ENCODE results near the gene WWP2. TPM values are rescaled to one million over a fixed set of nuclear protein-coding genes. Genes with fewer than 3 reads are reported as not detected.

WWP2 gene
- total RNA-seq, 1 donor from 2014 or later: 39.9 TPM

DNA sequence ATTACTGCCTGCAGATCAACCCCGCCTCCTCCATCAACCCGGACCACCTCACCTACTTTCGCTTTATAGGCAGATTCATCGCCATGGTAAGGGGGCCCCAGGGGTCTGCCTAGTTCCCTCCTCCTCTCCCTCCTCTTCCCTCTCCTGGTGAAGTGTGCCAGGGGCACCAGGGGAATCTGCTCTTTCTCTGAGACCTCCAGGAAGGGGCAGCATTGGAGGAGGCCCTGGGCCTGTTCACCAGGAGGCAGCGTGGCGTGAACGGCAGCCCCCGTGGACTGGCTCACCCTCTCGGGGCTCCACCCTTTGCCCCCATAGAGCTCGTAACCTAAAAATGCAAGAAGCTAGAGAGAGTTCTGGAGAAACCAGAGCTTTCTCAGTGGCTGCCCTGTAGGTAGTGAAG, 171.9 kb downstream of the WWP2 start:
- Mint-ChIP-seq H3K4me1 (ENCODE audit: low read depth) (peaks cover 9% of the 10 kb centered on the region), H3K27me3 (ENCODE audit: low read depth) (no peaks in the 10 kb centered on the region), H3K9me3 (ENCODE audit: low read depth) (no peaks in the 10 kb centered on the region), H3K27ac (ENCODE audit: unreplicated experiment) (peak overlapping the region; percentile 41), H3K36me3 (ENCODE audit: low read depth) (peaks cover 53% of the 10 kb centered on the region), H3K4me3 (ENCODE audit: unreplicated experiment) (no peak overlapping the region)
- TF ChIP-seq CTCF (IDR thresholded peaks at IDR 0.05): no peak
- peak; percentile 49 for DNase-seq (ENCODE audit: low spot score)

DNA sequence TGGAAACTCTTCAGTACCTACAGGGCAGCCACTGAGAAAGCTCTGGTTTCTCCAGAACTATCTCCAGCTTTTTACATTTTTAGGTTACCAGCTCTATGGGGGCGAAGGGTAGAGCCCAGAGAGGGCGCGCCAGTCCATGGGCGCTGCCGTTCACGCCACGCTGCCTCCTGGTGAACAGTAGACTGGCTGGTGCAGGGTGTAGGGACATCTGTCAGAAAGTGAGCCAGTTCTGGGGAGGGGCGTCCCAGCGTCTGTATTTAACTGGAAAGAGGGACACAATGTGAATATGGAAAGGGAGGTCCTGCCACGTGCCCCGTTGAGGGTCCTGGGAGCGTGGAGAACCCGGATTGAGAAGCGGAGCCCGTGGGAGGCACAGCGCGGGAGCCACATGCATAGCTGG, 172.6 kb downstream of the WWP2 start:
- Mint-ChIP-seq H3K4me3 (ENCODE audit: unreplicated experiment) (no peak overlapping the region), H3K36me3 (ENCODE audit: low read depth) (peaks cover 53% of the 10 kb centered on the region), H3K4me1 (ENCODE audit: low read depth) (peaks cover 6% of the 10 kb centered on the region), H3K9me3 (ENCODE audit: low read depth) (no peaks in the 10 kb centered on the region), H3K27ac (ENCODE audit: unreplicated experiment) (peak overlapping the region; percentile 70), H3K27me3 (ENCODE audit: low read depth) (no peaks in the 10 kb centered on the region)
- TF ChIP-seq CTCF (IDR thresholded peaks at IDR 0.05): no peak
- DNase-seq (ENCODE audit: low spot score): peak; percentile 58

DNA sequence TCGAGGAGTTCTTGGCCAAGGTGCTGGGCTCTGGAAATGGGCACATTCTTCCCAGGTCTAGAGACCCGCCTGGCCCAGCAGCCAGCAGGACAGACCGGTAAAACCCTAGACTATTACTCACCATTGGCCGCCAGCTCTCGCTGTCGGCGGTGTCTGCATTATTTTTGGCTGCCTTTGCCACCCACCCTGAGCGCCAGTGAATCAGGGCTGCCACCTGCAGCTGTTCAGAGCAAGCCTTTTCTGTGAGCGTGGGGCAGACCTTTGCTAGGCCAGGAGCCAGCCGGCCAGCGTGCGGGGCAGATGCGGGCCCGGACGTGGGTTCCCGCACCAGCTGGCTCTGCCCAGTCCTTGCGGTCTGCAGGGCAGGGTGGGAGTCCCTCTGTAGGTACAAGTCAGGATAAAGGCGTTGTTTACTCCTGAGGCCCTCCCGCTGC, 173.2 kb downstream of the WWP2 start:
- Mint-ChIP-seq H3K27ac (ENCODE audit: unreplicated experiment) (peak overlapping the region; percentile 17), H3K4me1 (ENCODE audit: low read depth) (peaks cover under 1% of the 10 kb centered on the region), H3K27me3 (ENCODE audit: low read depth) (no peaks in the 10 kb centered on the region), H3K36me3 (ENCODE audit: low read depth) (peaks cover 50% of the 10 kb centered on the region), H3K4me3 (ENCODE audit: unreplicated experiment) (no peak overlapping the region), H3K9me3 (ENCODE audit: low read depth) (no peaks in the 10 kb centered on the region)
- DNase-seq (ENCODE audit: low spot score): peak; percentile 79
- no peak for TF ChIP-seq CTCF (IDR thresholded peaks at IDR 0.05)

DNA sequence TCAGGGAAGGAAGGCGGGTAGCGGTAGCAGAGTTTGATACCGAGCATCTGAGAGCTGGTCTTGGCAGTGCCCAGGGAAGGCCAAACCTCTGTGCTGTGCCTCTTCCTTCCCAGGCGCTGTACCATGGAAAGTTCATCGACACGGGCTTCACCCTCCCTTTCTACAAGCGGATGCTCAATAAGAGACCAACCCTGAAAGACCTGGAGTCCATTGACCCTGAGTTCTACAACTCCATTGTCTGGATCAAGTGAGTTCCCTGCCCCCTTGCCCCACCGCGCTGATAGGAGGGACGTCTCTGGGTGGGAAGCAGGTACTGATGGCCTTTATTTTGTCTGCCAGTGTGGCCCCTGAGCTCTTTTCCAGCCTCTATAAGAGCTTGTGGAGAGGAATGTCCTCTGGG, 173.6 kb downstream of the WWP2 start:
- Mint-ChIP-seq H3K36me3 (ENCODE audit: low read depth) (peaks cover 53% of the 10 kb centered on the region), H3K27ac (ENCODE audit: unreplicated experiment) (no peak overlapping the region), H3K4me1 (ENCODE audit: low read depth) (no peaks in the 10 kb centered on the region), H3K27me3 (ENCODE audit: low read depth) (no peaks in the 10 kb centered on the region), H3K4me3 (ENCODE audit: unreplicated experiment) (no peak overlapping the region), H3K9me3 (ENCODE audit: low read depth) (no peaks in the 10 kb centered on the region)
- no peak for TF ChIP-seq CTCF (IDR thresholded peaks at IDR 0.05)
- DNase-seq (ENCODE audit: low spot score): no peak

DNA sequence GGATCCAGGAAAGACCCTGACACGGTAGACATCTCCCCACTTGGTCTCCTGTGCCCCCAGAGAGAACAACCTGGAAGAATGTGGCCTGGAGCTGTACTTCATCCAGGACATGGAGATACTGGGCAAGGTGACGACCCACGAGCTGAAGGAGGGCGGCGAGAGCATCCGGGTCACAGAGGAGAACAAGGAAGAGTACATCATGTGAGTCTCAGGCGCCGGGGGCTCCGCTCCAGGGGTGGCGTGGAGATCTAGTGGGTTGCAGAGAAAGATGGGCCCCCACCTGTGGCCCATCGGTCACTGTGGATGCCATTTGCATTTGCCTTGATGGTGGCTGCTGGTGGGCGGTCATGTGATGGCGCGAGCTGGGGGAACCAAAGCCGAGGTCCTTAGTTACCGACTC, 174.1 kb downstream of the WWP2 start:
- no peak for TF ChIP-seq CTCF (IDR thresholded peaks at IDR 0.05)
- Mint-ChIP-seq H3K9me3 (ENCODE audit: low read depth) (no peaks in the 10 kb centered on the region), H3K27ac (ENCODE audit: unreplicated experiment) (no peak overlapping the region), H3K36me3 (ENCODE audit: low read depth) (peaks cover 50% of the 10 kb centered on the region), H3K27me3 (ENCODE audit: low read depth) (no peaks in the 10 kb centered on the region), H3K4me3 (ENCODE audit: unreplicated experiment) (no peak overlapping the region), H3K4me1 (ENCODE audit: low read depth) (no peaks in the 10 kb centered on the region)
- DNase-seq (ENCODE audit: low spot score): peak; percentile 77

All from chondrocyte (in vitro differentiated cells).